NT2/D1 (cell line): Measurements from ENCODE around the gene GAB1.

Experiments used
- SUZ12 ChIP-seq: IDR thresholded peaks from 2 replicates; pipeline ENCODE4 v1.6.1; 2011; ENCODE audit not compliant: insufficient read length, insufficient read depth; ENCODE audit errors: extremely low read depth
- YY1 ChIP-seq: IDR thresholded peaks from 2 replicates; pipeline ENCODE4 v1.6.1; 2011; ENCODE audit not compliant: insufficient read length, insufficient read depth
- ZNF274 ChIP-seq: IDR thresholded peaks from 2 replicates; pipeline ENCODE4 v1.6.1; 2011; ENCODE audit warnings: mild to moderate bottlenecking, low read depth, low read length

GRCh38 chr4:143403553-143403820 lies 66.8 kb downstream of the GAB1 start:
- TF ChIP-seq SUZ12 (no peak), ZNF274 (no peak), YY1 (no peak)
